BLaER1 treated with 17β-estradiol and CSF1 and Interleukin-3, amounts not matched to agents 10 nM and 100 nM (cell line): ENCODE data around the gene DPYD.

Experiments
- H3K27ac ChIP-seq, 11 experiments: shearing (Covaris generic); formaldehyde crosslinking; 2 replicates each; pipeline ENCODE4 v1.8.1; 2022
- H3K27me3 ChIP-seq, 11 experiments: shearing (Covaris generic); formaldehyde crosslinking; 2 replicates each; pipeline ENCODE4 v1.8.1; 2022
- H3K36me3 ChIP-seq, 11 experiments: shearing (Covaris generic); formaldehyde crosslinking; 2 replicates each; pipeline ENCODE4 v1.8.1; 2022
- H3K4me1 ChIP-seq, 10 experiments: shearing (Covaris generic); formaldehyde crosslinking; 2 replicates each; pipeline ENCODE4 v1.8.1; 2022
- H3K4me2 ChIP-seq, 11 experiments: shearing (Covaris generic); formaldehyde crosslinking; 2 replicates each; pipeline ENCODE4 v1.8.1; 2022
- H3K4me3 ChIP-seq, 10 experiments: shearing (Covaris generic); formaldehyde crosslinking; 2 replicates each; pipeline ENCODE4 v1.8.1; 2022
- H3K9ac ChIP-seq, 11 experiments: shearing (Covaris generic); formaldehyde crosslinking; 2 replicates each; pipeline ENCODE4 v1.8.1; 2022
- H3K9me3 ChIP-seq, 11 experiments: shearing (Covaris generic); formaldehyde crosslinking; replicated peaks in 1 of 11; 2 replicates each; pipeline ENCODE4 v1.8.1; 2022
- H4K20me1 ChIP-seq, 11 experiments: shearing (Covaris generic); formaldehyde crosslinking; 2 replicates each; pipeline ENCODE4 v1.8.1; 2022
- Cebpa-rat ChIP-seq, 11 experiments: shearing (Covaris generic); IDR thresholded peaks; 2 replicates each; pipeline ENCODE4 v1.8.1; 2022

The DPYD gene

GRCh38 chr1:97078872-97079271 is 842.0 kb downstream of the DPYD start:
- Histone ChIP-seq H3K27me3 (no peaks in the 10 kb centered on the region), H3K4me2 (no peak overlapping the region), H3K4me3 (no peak overlapping the region), H3K4me1 (no peaks in the 10 kb centered on the region), H3K27ac (no peak overlapping the region), H3K36me3 (peaks cover 0 to 53% (median 0%) of the 10 kb centered on the region in 11 experiments; a peak in 4 of 22 replicates), H3K9me3 (no peaks in the 10 kb centered on the region), H4K20me1 (no peaks in the 10 kb centered on the region), H3K9ac (no peak overlapping the region)
- TF ChIP-seq Cebpa-rat (IDR thresholded peaks at IDR 0.05), result no peak

GRCh38 chr1:97077221-97077620 is 843.6 kb downstream of the DPYD start:
- Histone ChIP-seq H3K27me3 (no peaks in the 10 kb centered on the region), H3K4me1 (no peaks in the 10 kb centered on the region), H3K9ac (no peak overlapping the region), H3K27ac (no peak overlapping the region), H3K4me3 (no peak overlapping the region), H3K4me2 (no peak overlapping the region), H4K20me1 (no peaks in the 10 kb centered on the region), H3K9me3 (no peaks in the 10 kb centered on the region), H3K36me3 (peaks cover 0 to 53% (median 0%) of the 10 kb centered on the region in 11 experiments; a peak in 4 of 22 replicates)
- TF ChIP-seq Cebpa-rat (IDR thresholded peaks at IDR 0.05), result no peak

GRCh38 chr1:97074771-97075170 is 846.1 kb downstream of the DPYD start:
- no peak for TF ChIP-seq Cebpa-rat (IDR thresholded peaks at IDR 0.05)
- Histone ChIP-seq H3K4me3 (no peak overlapping the region), H3K4me1 (no peaks in the 10 kb centered on the region), H3K36me3 (peaks cover 0 to 46% (median 0%) of the 10 kb centered on the region in 11 experiments; a peak in 4 of 22 replicates), H3K27ac (no peak overlapping the region), H3K27me3 (no peaks in the 10 kb centered on the region), H3K9me3 (no peaks in the 10 kb centered on the region), H4K20me1 (no peaks in the 10 kb centered on the region), H3K4me2 (no peak overlapping the region), H3K9ac (no peak overlapping the region)

- Histone ChIP-seq H4K20me1 (no peaks in the 10 kb centered on the region), H3K4me1 (no peaks in the 10 kb centered on the region), H3K9me3 (no peaks in the 10 kb centered on the region), H3K27me3 (no peaks in the 10 kb centered on the region), H3K27ac (no peak overlapping the region), H3K4me3 (no peak overlapping the region), H3K9ac (no peak overlapping the region), H3K4me2 (no peak overlapping the region), H3K36me3 (peaks cover 0 to 38% (median 0%) of the 10 kb centered on the region in 11 experiments; a peak in 4 of 22 replicates)
- no peak for TF ChIP-seq Cebpa-rat (IDR thresholded peaks at IDR 0.05)
Observed at GRCh38 chr1:97073936-97074335, 846.9 kb downstream of the DPYD start.

GRCh38 chr1:97073169-97073568 is 847.7 kb downstream of the DPYD start:
- no peaks in the 10 kb centered on the region for H3K9me3 ChIP-seq
- H4K20me1 ChIP-seq, result no peaks in the 10 kb centered on the region
- H3K27me3 ChIP-seq, result no peaks in the 10 kb centered on the region
- no peak overlapping the region for H3K9ac ChIP-seq
- H3K4me2 ChIP-seq, result no peak overlapping the region
- H3K27ac ChIP-seq, result no peak overlapping the region
- peaks cover 0 to 36% (median 0%) of the 10 kb centered on the region in 11 experiments; a peak in 4 of 22 replicates for H3K36me3 ChIP-seq
- no peaks in the 10 kb centered on the region for H3K4me1 ChIP-seq
- TF ChIP-seq Cebpa-rat (IDR thresholded peaks at IDR 0.05), result no peak
- no peak overlapping the region for H3K4me3 ChIP-seq

GRCh38 chr1:97071173-97071572 is 849.7 kb downstream of the DPYD start:
- Histone ChIP-seq H3K4me1 (no peaks in the 10 kb centered on the region), H3K27ac (no peak overlapping the region), H4K20me1 (no peaks in the 10 kb centered on the region), H3K4me2 (no peak overlapping the region), H3K9me3 (peaks cover 0 to 7% (median 0%) of the 10 kb centered on the region in 11 experiments; a peak in 1 of 22 replicates), H3K27me3 (no peaks in the 10 kb centered on the region), H3K36me3 (peaks cover 0 to 23% (median 0%) of the 10 kb centered on the region in 11 experiments; a peak in 4 of 22 replicates), H3K9ac (no peak overlapping the region), H3K4me3 (no peak overlapping the region)
- no peak for TF ChIP-seq Cebpa-rat (IDR thresholded peaks at IDR 0.05)

- Histone ChIP-seq H3K9ac (no peak overlapping the region), H4K20me1 (no peaks in the 10 kb centered on the region), H3K36me3 (peaks cover 0 to 15% (median 0%) of the 10 kb centered on the region in 11 experiments; a peak in 4 of 22 replicates), H3K4me2 (no peak overlapping the region), H3K27ac (no peak overlapping the region), H3K4me3 (no peak overlapping the region), H3K9me3 (peaks cover 0 to 9% (median 0%) of the 10 kb centered on the region in 11 experiments; a peak in 1 of 22 replicates), H3K4me1 (no peaks in the 10 kb centered on the region), H3K27me3 (no peaks in the 10 kb centered on the region)
- no peak for TF ChIP-seq Cebpa-rat (IDR thresholded peaks at IDR 0.05)
Observed at GRCh38 chr1:97070376-97070775, 850.5 kb downstream of the DPYD start.

GRCh38 chr1:97069312-97069711 is 851.5 kb downstream of the DPYD start:
- no peaks in the 10 kb centered on the region for H4K20me1 ChIP-seq
- H3K9ac ChIP-seq, result no peak overlapping the region
- no peaks in the 10 kb centered on the region for H3K27me3 ChIP-seq
- no peak overlapping the region for H3K27ac ChIP-seq
- peaks cover 0 to 9% (median 0%) of the 10 kb centered on the region in 11 experiments; a peak in 1 of 22 replicates for H3K9me3 ChIP-seq
- H3K36me3 ChIP-seq, result peaks cover 0 to 6% (median 0%) of the 10 kb centered on the region in 11 experiments; a peak in 3 of 22 replicates
- no peaks in the 10 kb centered on the region for H3K4me1 ChIP-seq
- no peak for TF ChIP-seq Cebpa-rat (IDR thresholded peaks at IDR 0.05)
- H3K4me3 ChIP-seq, result no peak overlapping the region
- no peak overlapping the region for H3K4me2 ChIP-seq

GRCh38 chr1:97066860-97067259 is 854.0 kb downstream of the DPYD start:
- H4K20me1 ChIP-seq, result no peaks in the 10 kb centered on the region
- no peaks in the 10 kb centered on the region for H3K36me3 ChIP-seq
- H3K4me1 ChIP-seq, result no peaks in the 10 kb centered on the region
- no peak for TF ChIP-seq Cebpa-rat (IDR thresholded peaks at IDR 0.05)
- H3K27ac ChIP-seq, result no peak overlapping the region
- peaks cover 5 to 21% (median 10%) of the 10 kb centered on the region in 11 experiments for H3K9me3 ChIP-seq
- no peak overlapping the region for H3K4me3 ChIP-seq
- H3K27me3 ChIP-seq, result no peaks in the 10 kb centered on the region
- no peak overlapping the region for H3K4me2 ChIP-seq
- H3K9ac ChIP-seq, result no peak overlapping the region

- H3K9me3 ChIP-seq, result peaks cover 17 to 32% (median 19%) of the 10 kb centered on the region in 11 experiments
- no peaks in the 10 kb centered on the region for H4K20me1 ChIP-seq
- no peak overlapping the region for H3K9ac ChIP-seq
- H3K36me3 ChIP-seq, result no peaks in the 10 kb centered on the region
- H3K4me3 ChIP-seq, result no peak overlapping the region
- no peak for TF ChIP-seq Cebpa-rat (IDR thresholded peaks at IDR 0.05)
- no peak overlapping the region for H3K27ac ChIP-seq
- no peaks in the 10 kb centered on the region for H3K4me1 ChIP-seq
- H3K27me3 ChIP-seq, result no peaks in the 10 kb centered on the region
- no peak overlapping the region for H3K4me2 ChIP-seq
Observed at GRCh38 chr1:97063532-97063931, 857.3 kb downstream of the DPYD start.
